GM21381 (cell line): ENCODE measurements around the gene CHODL.

Source experiments
- ATAC-seq: cut with Tn5 transposase; IDR thresholded peaks from one replicate; pipeline ENCODE4 v1.9.1; 2021; ENCODE audit warnings: mild to moderate bottlenecking, moderate library complexity; ENCODE audit not compliant: unreplicated experiment

The CHODL gene

GRCh38 chr21:18285379-18285778, 40.7 kb downstream of the CHODL start:
- ATAC-seq = no peak

- ATAC-seq = no peak
These were observed 45.2 kb downstream of the CHODL start for GRCh38 chr21:18289876-18290275.

- ATAC-seq = no peak
These were observed 49.5 kb downstream of the CHODL start for GRCh38 chr21:18294100-18294499.

- no peak for ATAC-seq
These were observed 53.6 kb downstream of the CHODL start for GRCh38 chr21:18298228-18298627.
